ENCODE results near the gene CTDSP2. TPM values are rescaled to one million over a fixed set of nuclear protein-coding genes. Genes with fewer than 3 reads are reported as not detected.

CTDSP2 gene
- total RNA-seq, 4 donors from 2014 or later, result 106 to 179 (median 150) TPM

DNA sequence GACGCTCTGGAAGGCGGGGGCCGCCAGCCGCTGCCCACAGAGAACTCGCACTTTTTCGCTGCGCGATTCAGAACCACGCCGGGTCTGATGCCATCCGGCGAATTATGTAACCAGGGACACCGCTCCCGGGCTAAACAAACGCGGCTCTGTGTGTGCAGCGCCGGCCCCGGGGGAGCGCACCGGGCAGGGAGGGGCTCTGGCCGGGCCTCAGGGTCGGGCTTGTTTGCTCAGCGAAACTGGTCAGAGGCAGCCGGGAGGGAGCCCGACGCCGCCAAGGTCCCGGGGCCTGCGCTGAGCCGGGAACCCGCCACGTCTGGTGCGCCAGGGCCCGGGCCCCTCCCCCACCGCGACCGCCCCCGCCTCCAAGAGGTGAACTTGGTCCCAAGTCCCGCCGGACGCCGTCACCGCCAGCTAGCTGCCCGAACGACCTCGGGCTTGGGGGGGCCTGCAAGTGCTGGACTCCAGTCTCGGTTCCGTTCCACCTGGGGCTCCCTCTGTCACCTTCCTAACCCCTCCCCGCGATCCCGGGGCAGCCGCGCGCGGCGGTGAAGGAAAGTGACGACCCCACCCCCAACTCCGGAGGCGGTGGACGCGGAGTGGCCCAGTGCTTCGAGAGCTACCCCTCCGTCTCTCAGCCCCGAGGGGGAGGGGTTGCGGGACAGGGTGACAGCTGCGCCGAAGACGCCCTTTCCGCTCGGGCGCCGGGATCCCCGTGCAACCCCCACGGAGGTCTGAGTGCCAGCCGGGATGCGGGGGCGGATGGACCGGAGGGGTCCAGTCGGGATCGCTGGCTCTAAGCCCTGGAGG is 848 bp downstream of the CTDSP2 start:
- TF ChIP-seq, protein P1, sequence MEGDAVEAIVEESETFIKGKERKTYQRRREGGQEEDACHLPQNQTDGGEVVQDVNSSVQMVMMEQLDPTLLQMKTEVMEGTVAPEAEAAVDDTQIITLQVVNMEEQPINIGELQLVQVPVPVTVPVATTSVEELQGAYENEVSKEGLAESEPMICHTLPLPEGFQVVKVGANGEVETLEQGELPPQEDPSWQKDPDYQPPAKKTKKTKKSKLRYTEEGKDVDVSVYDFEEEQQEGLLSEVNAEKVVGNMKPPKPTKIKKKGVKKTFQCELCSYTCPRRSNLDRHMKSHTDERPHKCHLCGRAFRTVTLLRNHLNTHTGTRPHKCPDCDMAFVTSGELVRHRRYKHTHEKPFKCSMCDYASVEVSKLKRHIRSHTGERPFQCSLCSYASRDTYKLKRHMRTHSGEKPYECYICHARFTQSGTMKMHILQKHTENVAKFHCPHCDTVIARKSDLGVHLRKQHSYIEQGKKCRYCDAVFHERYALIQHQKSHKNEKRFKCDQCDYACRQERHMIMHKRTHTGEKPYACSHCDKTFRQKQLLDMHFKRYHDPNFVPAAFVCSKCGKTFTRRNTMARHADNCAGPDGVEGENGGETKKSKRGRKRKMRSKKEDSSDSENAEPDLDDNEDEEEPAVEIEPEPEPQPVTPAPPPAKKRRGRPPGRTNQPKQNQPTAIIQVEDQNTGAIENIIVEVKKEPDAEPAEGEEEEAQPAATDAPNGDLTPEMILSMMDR (IDR thresholded peaks at IDR 0.05), result no peak
- ATAC-seq (ENCODE audit: low FRiP score) (no peak), DNase-seq (ENCODE audit: low spot score) (no peak)

- TF ChIP-seq, protein P1 (IDR thresholded peaks at IDR 0.05), result no peak
- ATAC-seq (ENCODE audit: low FRiP score) (peak; percentile 60), DNase-seq (ENCODE audit: low spot score) (no peak)
Measured at GRCh38 chr12:57844709-57845477, 1.6 kb downstream of the CTDSP2 start.

GRCh38 chr12:57842342-57843294 is 3.9 kb downstream of the CTDSP2 start:
- DNase-seq (ENCODE audit: low spot score) (no peak), ATAC-seq (ENCODE audit: low FRiP score) (no peak)
- TF ChIP-seq, protein P1 (IDR thresholded peaks at IDR 0.05), result no peak

DNA sequence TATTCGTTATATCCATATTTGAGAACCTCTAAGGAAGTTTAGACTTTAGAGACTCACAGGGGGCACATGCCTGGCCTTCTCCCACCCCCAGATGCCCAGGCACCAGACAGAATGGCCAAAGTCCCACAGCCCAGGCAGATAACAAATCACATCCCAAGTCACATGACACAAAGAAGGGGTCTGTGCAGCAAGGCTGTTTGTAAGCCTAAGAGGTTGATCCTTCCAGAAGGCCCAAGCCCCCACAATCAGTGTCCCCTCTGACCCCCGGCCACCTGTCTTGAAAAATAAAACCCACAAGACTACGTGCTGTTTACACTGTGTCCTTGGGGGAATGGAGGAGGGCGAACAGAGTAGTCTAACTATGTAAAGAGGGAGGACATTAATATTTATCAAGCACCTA is 5.1 kb downstream of the CTDSP2 start:
- ATAC-seq (ENCODE audit: low FRiP score), result no peak
- DNase-seq (ENCODE audit: low spot score), result no peak

DNA sequence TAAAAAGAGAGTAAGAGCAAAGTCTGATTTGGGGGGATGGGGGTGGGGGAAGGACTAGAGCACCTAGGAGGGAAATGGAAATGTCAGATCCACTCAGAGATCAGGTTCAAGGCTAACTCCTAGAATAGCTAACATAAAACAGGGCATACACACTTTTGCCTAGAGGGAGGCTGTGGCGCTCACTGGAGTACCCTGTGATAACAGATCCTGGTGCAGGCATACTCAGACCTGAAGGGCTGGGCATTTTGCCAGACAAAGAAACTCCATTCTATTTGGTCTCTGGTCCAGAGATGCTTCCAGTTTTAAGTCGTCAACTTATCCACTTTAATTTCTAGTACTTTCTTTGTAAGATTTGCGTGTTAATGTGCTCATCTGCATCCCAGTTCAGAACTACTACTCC is 5.8 kb downstream of the CTDSP2 start:
- DNase-seq (ENCODE audit: low spot score) (no peak), ATAC-seq (ENCODE audit: low FRiP score) (no peak)

More for the DNA sequence above, 5.1 kb downstream of the CTDSP2 start:
- TF ChIP-seq, protein P1 (IDR thresholded peaks at IDR 0.05), result no peak

GRCh38 chr12:57839996-57840395 is 6.5 kb downstream of the CTDSP2 start:
- no peak for DNase-seq (ENCODE audit: low spot score)
- ATAC-seq (ENCODE audit: low FRiP score), result no peak
- TF ChIP-seq, protein P1 (IDR thresholded peaks at IDR 0.05), result no peak

More for the DNA sequence above, 5.8 kb downstream of the CTDSP2 start:
- TF ChIP-seq, protein P1 (IDR thresholded peaks at IDR 0.05), result no peak
